Adipocyte (in vitro differentiated cells): ENCODE data around the gene PVALEF.

Experiments
- DNase-seq: peaks from one replicate; pipeline ENCODE4 v3.0.0-alpha.2; 2015; ENCODE audit warnings: low read depth
- H3K27me3 ChIP-seq: replicated peaks from 2 replicates; pipeline ENCODE4 v1.7.0; 2013; ENCODE audit warnings: mild to moderate bottlenecking, low read length, moderate library complexity; ENCODE audit not compliant: control insufficient read depth, insufficient read depth
- H3K36me3 ChIP-seq: 2 replicates; pipeline ENCODE4 v1.7.0; 2013; ENCODE audit warnings: low read length, mild to moderate bottlenecking, moderate library complexity; ENCODE audit not compliant: control insufficient read depth, insufficient read depth, severe bottlenecking
- H3K4me1 ChIP-seq: 2 replicates; pipeline ENCODE4 v1.7.0; 2013; ENCODE audit warnings: mild to moderate bottlenecking, low read length, moderate library complexity; ENCODE audit not compliant: control insufficient read depth, insufficient read depth
- H3K4me3 ChIP-seq: 2 replicates; pipeline ENCODE4 v1.7.0; 2013; ENCODE audit warnings: mild to moderate bottlenecking, low read length, moderate library complexity
- H3K9ac ChIP-seq: 2 replicates; pipeline ENCODE4 v1.7.0; 2013; ENCODE audit warnings: mild to moderate bottlenecking, low read length, moderate library complexity
- H3K9me3 ChIP-seq: 2 replicates; pipeline ENCODE4 v1.7.0; 2013; ENCODE audit warnings: mild to moderate bottlenecking, low read length, moderate library complexity; ENCODE audit not compliant: control insufficient read depth

PVALEF gene

GRCh38 chr17:81169870-81170309 is 4.6 kb downstream of the PVALEF start:
- peaks cover 30% of the 10 kb centered on the region for H3K27me3 ChIP-seq
- H3K4me3 ChIP-seq = no peak overlapping the region
- no peaks in the 10 kb centered on the region for H3K9me3 ChIP-seq
- no peak overlapping the region for H3K9ac ChIP-seq
- no peak for DNase-seq
- H3K4me1 ChIP-seq = peaks cover 5% of the 10 kb centered on the region
- no peaks in the 10 kb centered on the region for H3K36me3 ChIP-seq

- peaks cover 22% of the 10 kb centered on the region for H3K27me3 ChIP-seq
- no peak overlapping the region for H3K9ac ChIP-seq
- peaks cover 10% of the 10 kb centered on the region for H3K9me3 ChIP-seq
- no peak for DNase-seq
- H3K4me3 ChIP-seq = no peak overlapping the region
- H3K4me1 ChIP-seq = peaks cover 5% of the 10 kb centered on the region
- no peaks in the 10 kb centered on the region for H3K36me3 ChIP-seq
Measured at GRCh38 chr17:81170727-81171494, 5.6 kb downstream of the PVALEF start.

GRCh38 chr17:81171941-81172340 is 6.6 kb downstream of the PVALEF start:
- peaks cover 16% of the 10 kb centered on the region for H3K27me3 ChIP-seq
- no peak overlapping the region for H3K4me3 ChIP-seq
- H3K9me3 ChIP-seq = peaks cover 10% of the 10 kb centered on the region
- H3K36me3 ChIP-seq = no peaks in the 10 kb centered on the region
- no peak overlapping the region for H3K9ac ChIP-seq
- peaks cover 5% of the 10 kb centered on the region for H3K4me1 ChIP-seq
- no peak for DNase-seq

GRCh38 chr17:81173052-81173761 is 7.9 kb downstream of the PVALEF start:
- H3K27me3 ChIP-seq = peaks cover 8% of the 10 kb centered on the region
- no peak overlapping the region for H3K9ac ChIP-seq
- peak; percentile 25 for DNase-seq
- H3K9me3 ChIP-seq = peaks cover 10% of the 10 kb centered on the region
- H3K4me1 ChIP-seq = peaks cover 5% of the 10 kb centered on the region
- no peak overlapping the region for H3K4me3 ChIP-seq
- no peaks in the 10 kb centered on the region for H3K36me3 ChIP-seq

- DNase-seq = peak; percentile 74
- Histone ChIP-seq H3K9ac (no peak overlapping the region), H3K27me3 (peaks cover 4% of the 10 kb centered on the region), H3K4me3 (no peak overlapping the region), H3K9me3 (peaks cover 10% of the 10 kb centered on the region), H3K4me1 (peaks cover 5% of the 10 kb centered on the region), H3K36me3 (no peaks in the 10 kb centered on the region)
Measured at GRCh38 chr17:81173762-81174155, 8.5 kb downstream of the PVALEF start.

GRCh38 chr17:81176666-81177065 is 11.4 kb downstream of the PVALEF start:
- no peaks in the 10 kb centered on the region for H3K36me3 ChIP-seq
- peaks cover 12% of the 10 kb centered on the region for H3K27me3 ChIP-seq
- no peak overlapping the region for H3K4me3 ChIP-seq
- no peak overlapping the region for H3K9ac ChIP-seq
- peaks cover 10% of the 10 kb centered on the region for H3K9me3 ChIP-seq
- peaks cover 5% of the 10 kb centered on the region for H3K4me1 ChIP-seq
- DNase-seq = no peak

GRCh38 chr17:81178136-81179091 is 13.1 kb downstream of the PVALEF start:
- Histone ChIP-seq H3K4me1 (no peaks in the 10 kb centered on the region), H3K9ac (no peak overlapping the region), H3K4me3 (no peak overlapping the region), H3K36me3 (no peaks in the 10 kb centered on the region), H3K9me3 (peaks cover 10% of the 10 kb centered on the region), H3K27me3 (peaks cover 13% of the 10 kb centered on the region)
- DNase-seq = no peak

GRCh38 chr17:81179220-81179619 is 13.9 kb downstream of the PVALEF start:
- DNase-seq = no peak
- H3K36me3 ChIP-seq = no peaks in the 10 kb centered on the region
- no peaks in the 10 kb centered on the region for H3K4me1 ChIP-seq
- H3K9ac ChIP-seq = no peak overlapping the region
- no peak overlapping the region for H3K4me3 ChIP-seq
- peaks cover 10% of the 10 kb centered on the region for H3K9me3 ChIP-seq
- peaks cover 16% of the 10 kb centered on the region for H3K27me3 ChIP-seq

- H3K4me3 ChIP-seq = no peak overlapping the region
- no peaks in the 10 kb centered on the region for H3K4me1 ChIP-seq
- no peaks in the 10 kb centered on the region for H3K36me3 ChIP-seq
- H3K27me3 ChIP-seq = peaks cover 16% of the 10 kb centered on the region
- H3K9me3 ChIP-seq = peaks cover 10% of the 10 kb centered on the region
- no peak overlapping the region for H3K9ac ChIP-seq
- DNase-seq = no peak
Measured at GRCh38 chr17:81179861-81180260, 14.6 kb downstream of the PVALEF start.

GRCh38 chr17:81180836-81181810 is 15.8 kb downstream of the PVALEF start:
- DNase-seq = no peak
- Histone ChIP-seq H3K27me3 (peaks cover 22% of the 10 kb centered on the region), H3K4me3 (no peak overlapping the region), H3K36me3 (no peaks in the 10 kb centered on the region), H3K4me1 (no peaks in the 10 kb centered on the region), H3K9me3 (no peaks in the 10 kb centered on the region), H3K9ac (no peak overlapping the region)
